Activated naive CD8-positive, alpha-beta T cell treated with anti-CD3 and anti-CD28 coated beads for 36 hours (primary cell): ENCODE measurements around the gene LGALS4. TPM values are rescaled to one million over a fixed set of nuclear protein-coding genes. Genes with fewer than 3 reads are reported as not detected.
A peak's percentile ranks its signal among the peaks of the same experiment; 100 is the strongest.
"Not testable (repeated sequence)": the region's sequence is repeated elsewhere in the genome, so short reads cannot be mapped to it uniquely, and the experiment has no call there.

Experiments used
- DNase-seq: peaks from one replicate; pipeline ENCODE4 v3.0.0; 2021
- H3K27ac Mint-ChIP-seq: one replicate; pipeline ENCODE4 v1.8.0; 2022; ENCODE audit warnings: mild to moderate bottlenecking, moderate library complexity, mixed read lengths
- H3K27me3 Mint-ChIP-seq: one replicate; pipeline ENCODE4 v1.8.0; 2022; ENCODE audit warnings: mild to moderate bottlenecking, mixed read lengths
- H3K36me3 Mint-ChIP-seq: one replicate; pipeline ENCODE4 v1.8.0; 2021; ENCODE audit warnings: mild to moderate bottlenecking, mixed read lengths
- H3K4me1 Mint-ChIP-seq: one replicate; pipeline ENCODE4 v1.8.0; 2021; ENCODE audit warnings: mixed read lengths
- H3K4me3 Mint-ChIP-seq: one replicate; pipeline ENCODE4 v1.8.0; 2022; ENCODE audit warnings: mild to moderate bottlenecking, moderate library complexity, mixed read lengths
- H3K9me3 Mint-ChIP-seq: one replicate; pipeline ENCODE4 v1.8.0; 2022; ENCODE audit warnings: mixed read lengths
- total RNA-seq, 2 experiments: library from RNA; stranded (reverse); gene quantifications; one replicate each; pipeline ENCODE4 v1.2.3, GENCODE V29; 2021

LGALS4 gene
- total RNA-seq, 2 experiments from 2014 or later, result 0.33 to 0.56 TPM

DNA sequence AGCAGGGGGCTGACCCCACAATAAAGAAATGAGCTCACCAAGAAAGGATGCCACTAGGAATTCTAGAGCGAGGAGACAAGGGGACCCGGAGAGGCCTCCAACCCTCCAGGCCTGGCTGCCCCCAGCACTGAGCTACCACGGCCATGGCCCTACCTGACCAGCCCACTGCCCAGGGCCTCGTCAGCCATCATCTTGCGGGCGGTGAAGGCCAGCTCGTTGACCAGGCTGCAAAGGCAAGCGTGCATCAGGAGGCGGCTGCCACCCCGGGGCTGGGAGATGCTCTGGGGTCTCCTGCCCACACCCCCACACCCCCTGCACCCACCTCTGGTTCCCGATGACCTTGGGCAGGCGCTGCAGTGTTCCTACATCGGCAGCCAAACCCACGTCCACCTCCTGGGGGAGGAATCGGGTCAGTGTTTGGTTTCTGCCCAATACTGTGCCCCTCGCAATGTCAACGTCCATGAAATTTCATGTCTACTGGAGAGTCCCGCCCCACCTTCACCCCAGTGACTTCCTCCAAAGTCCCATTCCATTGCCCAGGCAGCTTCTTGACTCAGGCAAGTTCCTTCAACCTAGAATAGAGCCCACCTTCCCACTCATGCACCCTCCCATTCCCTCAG, 3.5 kb upstream of the LGALS4 start:
- Mint-ChIP-seq H3K4me1 (no peaks in the 10 kb centered on the region), H3K36me3 (peaks cover 5% of the 10 kb centered on the region), H3K9me3 (no peaks in the 10 kb centered on the region), H3K27ac (no peak overlapping the region), H3K27me3 (no peaks in the 10 kb centered on the region), H3K4me3 (no peak overlapping the region)
- DNase-seq, result no peak

- H3K27me3 Mint-ChIP-seq, result no peaks in the 10 kb centered on the region
- no peak for DNase-seq
- no peak overlapping the region for H3K27ac Mint-ChIP-seq
- H3K9me3 Mint-ChIP-seq, result no peaks in the 10 kb centered on the region
- H3K4me3 Mint-ChIP-seq, result no peak overlapping the region
- H3K36me3 Mint-ChIP-seq, result peaks cover 5% of the 10 kb centered on the region
- H3K4me1 Mint-ChIP-seq, result no peaks in the 10 kb centered on the region
Measured at GRCh38 chr19:38815059-38816001, 2.6 kb upstream of the LGALS4 start.

- H3K27ac Mint-ChIP-seq, DNase-seq, H3K9me3 Mint-ChIP-seq: not testable (repeated sequence)
Measured at GRCh38 chr19:38813932-38814331, 1.2 kb upstream of the LGALS4 start.

DNA sequence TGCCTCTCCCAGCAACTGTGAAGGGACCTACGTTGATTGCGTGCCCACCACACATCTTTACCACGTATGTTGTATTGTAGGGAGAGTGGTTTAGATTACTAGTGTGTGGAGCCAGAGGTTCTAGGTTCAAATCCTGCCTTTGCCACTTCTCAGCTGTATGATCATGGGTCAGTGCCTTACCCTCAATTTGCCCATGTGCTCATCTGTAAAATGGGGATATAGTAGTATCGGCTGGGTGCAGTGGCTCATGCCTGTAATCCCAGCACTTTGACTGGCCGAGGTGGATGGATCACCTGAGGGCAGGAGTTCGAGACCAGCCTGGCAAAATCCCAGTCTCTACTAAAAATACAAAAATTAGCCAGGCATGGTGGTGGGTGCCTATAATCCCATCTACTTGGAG, 578 bp upstream of the LGALS4 start:
- no peaks in the 10 kb centered on the region for H3K27me3 Mint-ChIP-seq
- DNase-seq, result no peak

More at GRCh38 chr19:38813932-38814331, 1.2 kb upstream of the LGALS4 start:
- not testable (repeated sequence) for H3K27me3 Mint-ChIP-seq, H3K4me3 Mint-ChIP-seq, H3K4me1 Mint-ChIP-seq, H3K36me3 Mint-ChIP-seq

DNA sequence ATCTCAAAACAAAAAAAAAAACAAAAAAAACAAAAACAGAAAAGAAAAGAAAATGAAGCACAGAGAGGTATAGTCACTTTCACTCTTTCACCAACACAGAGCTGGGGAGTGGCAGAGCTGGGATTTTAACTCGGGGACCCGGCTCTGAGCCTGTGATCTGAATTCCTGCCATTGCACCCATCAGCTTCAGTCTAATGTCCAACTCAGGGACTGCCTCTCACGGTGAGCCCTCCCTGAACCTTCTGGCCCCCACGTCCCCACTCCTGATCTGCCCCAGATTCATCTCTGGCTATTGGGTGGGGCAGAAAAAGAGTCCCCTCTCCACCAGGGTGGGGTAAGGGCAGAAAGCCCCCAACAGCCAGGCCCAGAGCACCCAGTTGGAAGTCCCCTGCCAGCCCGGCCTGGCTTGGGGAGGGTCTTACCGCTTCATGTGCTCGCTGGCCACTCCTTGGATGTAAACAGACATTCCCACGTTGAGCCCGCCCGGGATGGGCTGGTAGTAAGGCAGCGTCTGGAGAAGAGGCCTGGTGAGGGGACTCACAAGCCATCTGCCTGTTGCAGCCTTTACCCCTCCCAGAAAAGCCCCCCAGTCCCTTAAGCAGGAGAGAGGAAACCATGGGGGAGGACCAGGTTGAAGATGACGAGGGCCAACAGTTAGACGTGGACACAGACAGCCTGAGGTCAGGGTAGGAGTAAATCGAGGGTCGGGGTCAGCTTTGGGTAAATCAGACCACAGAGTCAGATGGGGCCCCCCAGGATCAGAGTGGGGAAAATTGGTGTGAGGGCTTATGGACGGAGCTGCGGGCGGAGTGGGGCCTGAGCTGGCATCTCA, 520 bp downstream of the LGALS4 start:
- DNase-seq, result no peak
- H3K27ac Mint-ChIP-seq, result no peak overlapping the region
- H3K4me1 Mint-ChIP-seq, result no peaks in the 10 kb centered on the region
- no peaks in the 10 kb centered on the region for H3K27me3 Mint-ChIP-seq
- peaks cover 5% of the 10 kb centered on the region for H3K36me3 Mint-ChIP-seq
- no peaks in the 10 kb centered on the region for H3K9me3 Mint-ChIP-seq
- H3K4me3 Mint-ChIP-seq, result no peak overlapping the region

More for the DNA sequence above, 578 bp upstream of the LGALS4 start:
- Mint-ChIP-seq H3K4me3 (no peak overlapping the region), H3K4me1 (no peaks in the 10 kb centered on the region), H3K27ac (no peak overlapping the region), H3K36me3 (peaks cover 5% of the 10 kb centered on the region), H3K9me3 (no peaks in the 10 kb centered on the region)

DNA sequence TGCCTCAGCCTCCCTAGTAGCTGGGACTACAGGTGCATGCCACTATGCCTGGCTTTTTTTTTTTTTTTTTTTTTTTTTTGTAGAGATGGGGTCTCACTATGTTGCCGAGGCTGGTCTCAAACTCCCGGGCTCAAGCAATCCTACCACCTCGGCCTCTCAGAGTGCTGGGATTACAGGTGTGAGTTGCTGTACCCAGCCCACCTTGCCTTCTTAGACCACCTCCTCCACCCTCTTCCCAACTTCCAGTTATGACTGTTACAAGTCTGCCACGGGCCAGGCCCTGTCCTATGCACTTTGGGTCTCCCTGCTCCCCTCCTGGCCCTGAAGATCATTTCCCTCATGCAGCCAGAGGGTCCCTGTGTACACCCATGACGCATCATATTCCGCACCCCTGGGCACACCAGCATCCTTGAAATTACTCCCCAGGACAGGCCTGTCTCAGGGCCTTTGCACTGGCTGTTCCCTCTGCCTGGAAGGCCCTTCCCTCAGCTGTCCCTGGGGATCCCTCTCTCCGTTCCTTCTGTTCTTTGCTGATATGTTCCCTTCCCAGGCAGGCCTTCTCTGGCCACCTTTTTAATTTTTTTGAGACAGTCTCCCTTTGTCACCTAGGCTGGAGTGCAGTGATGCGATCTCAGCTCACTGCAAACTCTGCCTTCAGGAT, 3.0 kb downstream of the LGALS4 start:
- H3K36me3 Mint-ChIP-seq, result peaks cover 2% of the 10 kb centered on the region
- peaks cover 4% of the 10 kb centered on the region for H3K4me1 Mint-ChIP-seq
- H3K27me3 Mint-ChIP-seq, result no peaks in the 10 kb centered on the region
- DNase-seq, result no peak
- H3K9me3 Mint-ChIP-seq, result no peaks in the 10 kb centered on the region
- H3K27ac Mint-ChIP-seq, result no peak overlapping the region
- no peak overlapping the region for H3K4me3 Mint-ChIP-seq

DNA sequence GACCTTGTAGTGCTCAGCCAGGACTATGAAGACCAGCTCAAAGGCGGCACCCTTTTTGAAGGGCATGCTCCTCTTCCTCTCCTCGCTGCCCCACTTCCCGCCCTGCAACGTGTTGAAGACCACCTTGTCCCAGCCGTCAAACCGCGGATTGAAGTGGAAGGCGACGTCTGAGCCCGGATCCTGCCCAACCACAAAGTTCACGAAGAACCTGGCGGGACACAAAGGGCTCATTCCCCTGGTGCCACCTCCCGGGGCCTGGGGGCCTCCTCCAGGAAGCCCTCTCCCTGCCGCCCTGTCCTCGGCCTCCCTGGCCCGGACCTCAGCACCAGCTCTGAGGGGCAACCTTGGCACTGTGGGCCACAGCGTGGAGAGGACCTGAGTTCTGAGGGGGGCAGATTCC, 4.0 kb downstream of the LGALS4 start:
- no peaks in the 10 kb centered on the region for H3K27me3 Mint-ChIP-seq
- peaks cover 2% of the 10 kb centered on the region for H3K36me3 Mint-ChIP-seq
- no peaks in the 10 kb centered on the region for H3K9me3 Mint-ChIP-seq
- no peak overlapping the region for H3K27ac Mint-ChIP-seq
- DNase-seq, result no peak
- peaks cover 4% of the 10 kb centered on the region for H3K4me1 Mint-ChIP-seq
- no peak overlapping the region for H3K4me3 Mint-ChIP-seq

DNA sequence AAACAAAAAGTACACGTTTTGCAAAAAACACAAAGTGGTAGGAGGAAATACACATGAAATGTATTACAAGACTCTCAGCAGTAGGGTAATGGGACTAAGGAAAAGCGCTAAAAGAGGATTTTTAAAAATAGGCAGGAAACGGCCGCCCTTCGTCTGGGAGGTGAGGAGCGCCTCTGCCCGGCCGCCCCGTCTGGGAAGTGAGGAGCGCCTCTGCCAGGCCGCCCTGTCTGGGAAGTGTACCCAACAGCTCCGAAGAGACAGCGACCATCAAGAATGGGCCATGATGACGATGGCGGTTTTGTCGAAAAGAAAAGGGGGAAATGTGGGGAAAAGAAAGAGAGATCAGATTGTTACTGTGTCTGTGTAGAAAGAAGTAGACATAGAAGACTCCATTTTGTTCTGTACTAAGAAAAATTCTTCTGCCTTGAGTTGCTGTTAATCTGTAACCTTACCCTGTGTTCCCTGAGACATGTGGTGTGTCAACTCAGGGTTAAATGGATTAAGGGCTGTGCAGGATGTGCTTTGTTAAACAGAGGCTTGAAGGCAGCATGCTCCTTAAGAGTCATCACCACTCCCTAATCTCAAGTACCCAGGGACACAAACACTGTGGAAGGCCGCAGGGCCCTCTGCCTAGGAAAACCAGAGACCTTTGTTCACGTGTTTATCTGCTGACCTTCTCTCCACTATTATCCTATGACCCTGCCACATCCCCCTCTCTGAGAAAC, 5.2 kb downstream of the LGALS4 start:
- H3K4me1 Mint-ChIP-seq, H3K27me3 Mint-ChIP-seq, H3K36me3 Mint-ChIP-seq, H3K9me3 Mint-ChIP-seq, DNase-seq, H3K4me3 Mint-ChIP-seq, H3K27ac Mint-ChIP-seq: not testable (repeated sequence)

DNA sequence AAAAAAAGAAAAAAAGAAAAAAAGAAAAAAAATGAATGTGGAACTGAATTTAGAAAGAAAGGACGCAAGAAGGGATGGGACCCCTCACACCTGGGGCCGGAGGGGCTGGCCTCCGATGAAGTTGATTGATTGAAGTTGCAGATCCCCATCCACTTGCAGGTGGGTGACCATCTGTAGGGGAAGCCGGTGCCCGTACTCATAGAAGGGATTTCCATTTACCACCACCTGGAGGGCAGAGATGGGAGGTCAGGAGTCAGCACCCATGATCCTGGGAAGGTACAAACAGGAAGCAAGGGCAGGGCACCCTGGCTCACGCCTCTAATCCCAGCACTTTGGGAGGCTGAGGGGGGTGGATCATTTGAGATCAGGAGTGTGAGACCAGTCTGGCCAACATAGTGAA, 6.4 kb downstream of the LGALS4 start:
- H3K4me1 Mint-ChIP-seq, result peaks cover 4% of the 10 kb centered on the region
- no peak overlapping the region for H3K4me3 Mint-ChIP-seq
- no peak overlapping the region for H3K27ac Mint-ChIP-seq
- peaks cover 2% of the 10 kb centered on the region for H3K36me3 Mint-ChIP-seq
- H3K27me3 Mint-ChIP-seq, result no peaks in the 10 kb centered on the region
- no peaks in the 10 kb centered on the region for H3K9me3 Mint-ChIP-seq
- no peak for DNase-seq

DNA sequence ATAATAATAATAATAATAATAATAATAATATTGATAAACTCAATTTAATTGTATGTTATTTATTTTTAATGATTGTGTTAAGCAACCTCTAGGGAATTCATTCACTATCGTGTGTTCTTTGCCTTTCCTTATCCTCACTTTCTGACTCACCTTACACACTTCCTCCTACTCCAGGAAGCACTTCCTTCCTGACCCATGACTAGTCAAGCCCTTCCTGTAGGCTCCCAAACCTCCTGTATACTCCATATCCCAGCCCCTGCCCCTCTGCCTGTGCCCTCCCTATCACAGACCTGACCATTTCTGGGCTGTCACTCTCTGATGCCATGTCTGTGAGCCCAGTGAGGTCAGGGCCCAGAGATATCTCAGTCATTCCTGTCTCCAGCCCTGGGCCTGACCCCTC, 7.6 kb downstream of the LGALS4 start:
- peaks cover 4% of the 10 kb centered on the region for H3K4me1 Mint-ChIP-seq
- DNase-seq, result no peak
- peak overlapping the region; percentile 52 for H3K27ac Mint-ChIP-seq
- no peak overlapping the region for H3K4me3 Mint-ChIP-seq
- no peaks in the 10 kb centered on the region for H3K9me3 Mint-ChIP-seq
- H3K27me3 Mint-ChIP-seq, result no peaks in the 10 kb centered on the region
- peaks cover 2% of the 10 kb centered on the region for H3K36me3 Mint-ChIP-seq

GRCh38 chr19:38803543-38803942, 9.2 kb downstream of the LGALS4 start:
- no peak for DNase-seq
- Mint-ChIP-seq H3K36me3 (peaks cover 2% of the 10 kb centered on the region), H3K9me3 (no peaks in the 10 kb centered on the region), H3K27ac (no peak overlapping the region), H3K27me3 (no peaks in the 10 kb centered on the region), H3K4me3 (no peak overlapping the region), H3K4me1 (peaks cover 4% of the 10 kb centered on the region)

DNA sequence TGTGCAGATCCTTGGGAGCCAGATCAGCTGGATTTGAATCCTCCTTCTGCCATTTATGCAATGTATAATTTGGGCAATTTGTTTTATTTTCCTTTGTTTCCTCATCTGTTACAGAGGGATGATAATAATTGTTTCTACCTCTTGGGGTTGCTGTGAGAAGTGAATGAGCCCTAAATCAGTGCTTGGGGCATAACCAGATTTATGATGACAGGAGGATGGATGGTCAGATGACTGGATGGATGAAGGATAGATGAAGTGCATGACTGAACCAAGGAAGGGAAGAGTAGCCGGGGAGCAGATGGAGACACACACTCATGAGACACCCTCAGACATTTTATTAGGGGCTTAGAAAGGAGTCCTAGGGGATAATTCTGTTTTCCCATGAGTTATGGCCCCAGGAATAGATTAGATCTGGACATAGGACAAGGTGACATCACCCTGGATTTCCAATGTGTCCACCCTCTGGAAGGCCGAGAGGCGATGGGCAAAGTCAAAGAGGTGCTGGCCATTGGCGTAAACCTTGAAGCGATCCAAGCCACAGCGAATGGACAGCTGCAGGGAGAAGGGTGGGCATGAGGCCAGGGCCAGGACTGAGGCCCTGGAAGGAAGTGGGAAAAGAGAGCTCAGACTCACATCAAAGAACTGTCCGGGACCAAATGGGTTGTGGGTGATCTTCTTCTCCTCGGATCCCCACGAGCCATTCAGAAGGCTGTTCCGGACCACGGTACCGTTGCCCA, 11.2 kb downstream of the LGALS4 start:
- peaks cover 2% of the 10 kb centered on the region for H3K36me3 Mint-ChIP-seq
- H3K9me3 Mint-ChIP-seq, result no peaks in the 10 kb centered on the region
- no peaks in the 10 kb centered on the region for H3K27me3 Mint-ChIP-seq
- H3K4me1 Mint-ChIP-seq, result peaks cover 4% of the 10 kb centered on the region
- no peak for DNase-seq
- no peak overlapping the region for H3K4me3 Mint-ChIP-seq
- no peak overlapping the region for H3K27ac Mint-ChIP-seq

DNA sequence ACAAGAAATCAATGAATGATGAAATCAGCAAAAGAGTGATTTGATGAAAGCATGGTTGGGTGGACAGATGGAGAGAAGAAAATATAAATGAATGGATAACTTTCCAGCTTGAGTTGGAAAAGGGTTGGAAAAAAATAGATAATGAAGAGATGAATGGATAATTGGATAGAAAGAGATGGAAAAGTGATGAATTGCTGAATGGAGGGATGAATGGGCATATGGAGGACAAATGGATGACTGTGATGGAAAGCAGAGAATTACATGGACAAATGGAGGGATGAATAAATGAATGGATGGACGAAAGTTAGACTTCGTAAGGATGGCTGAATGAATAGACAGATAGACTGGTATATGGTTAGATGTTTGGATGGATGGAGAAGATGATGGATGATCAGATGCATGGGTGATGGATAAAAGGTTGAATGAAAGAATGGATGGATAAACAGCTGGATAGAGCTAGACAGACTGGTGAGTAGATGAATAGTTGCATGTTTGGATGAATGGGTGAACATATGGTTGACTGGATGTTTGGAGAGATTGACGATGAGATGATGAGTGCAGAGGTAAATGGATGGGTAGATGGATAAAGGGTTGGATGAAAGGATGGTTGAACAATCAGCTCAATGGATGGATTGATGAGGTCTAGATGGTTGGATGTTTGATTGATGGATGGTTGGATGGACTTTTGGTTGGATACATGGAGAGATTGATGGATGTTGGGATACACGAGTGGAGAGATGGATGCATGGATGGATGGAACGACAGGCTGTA, 12.0 kb downstream of the LGALS4 start:
- Mint-ChIP-seq H3K9me3 (no peaks in the 10 kb centered on the region), H3K4me3 (no peak overlapping the region), H3K27me3 (no peaks in the 10 kb centered on the region), H3K36me3 (peaks cover 2% of the 10 kb centered on the region), H3K4me1 (peaks cover 4% of the 10 kb centered on the region), H3K27ac (no peak overlapping the region)
- DNase-seq, result no peak
